Peyer's patch (tissue), 4 donors: Measurements from ENCODE around the gene CFAP141.

Source experiments
- POLR2A ChIP-seq, 2 donors: fragments of 450-650 bp; IDR thresholded peaks; one replicate each; pipeline ENCODE4 v1.5.1; 2017; ENCODE audit warnings: antibody characterized with exemption in 2 of 2, mild to moderate bottlenecking in 2 of 2, moderate library complexity in 2 of 2
- TF ChIP-seq, protein P1 (sequence below), 6 experiments: fragments of 450-650 bp in 4 of 6; fragments of 200-600 bp in 2 of 6; sonication (generic) in 1 of 6; IDR thresholded peaks; one replicate each; pipeline ENCODE4 v1.5.1; 2017 to 2019; ENCODE audit warnings: antibody characterized with exemption in 6 of 6, mild to moderate bottlenecking in 3 of 6, moderate library complexity in 1 of 6

DNA sequence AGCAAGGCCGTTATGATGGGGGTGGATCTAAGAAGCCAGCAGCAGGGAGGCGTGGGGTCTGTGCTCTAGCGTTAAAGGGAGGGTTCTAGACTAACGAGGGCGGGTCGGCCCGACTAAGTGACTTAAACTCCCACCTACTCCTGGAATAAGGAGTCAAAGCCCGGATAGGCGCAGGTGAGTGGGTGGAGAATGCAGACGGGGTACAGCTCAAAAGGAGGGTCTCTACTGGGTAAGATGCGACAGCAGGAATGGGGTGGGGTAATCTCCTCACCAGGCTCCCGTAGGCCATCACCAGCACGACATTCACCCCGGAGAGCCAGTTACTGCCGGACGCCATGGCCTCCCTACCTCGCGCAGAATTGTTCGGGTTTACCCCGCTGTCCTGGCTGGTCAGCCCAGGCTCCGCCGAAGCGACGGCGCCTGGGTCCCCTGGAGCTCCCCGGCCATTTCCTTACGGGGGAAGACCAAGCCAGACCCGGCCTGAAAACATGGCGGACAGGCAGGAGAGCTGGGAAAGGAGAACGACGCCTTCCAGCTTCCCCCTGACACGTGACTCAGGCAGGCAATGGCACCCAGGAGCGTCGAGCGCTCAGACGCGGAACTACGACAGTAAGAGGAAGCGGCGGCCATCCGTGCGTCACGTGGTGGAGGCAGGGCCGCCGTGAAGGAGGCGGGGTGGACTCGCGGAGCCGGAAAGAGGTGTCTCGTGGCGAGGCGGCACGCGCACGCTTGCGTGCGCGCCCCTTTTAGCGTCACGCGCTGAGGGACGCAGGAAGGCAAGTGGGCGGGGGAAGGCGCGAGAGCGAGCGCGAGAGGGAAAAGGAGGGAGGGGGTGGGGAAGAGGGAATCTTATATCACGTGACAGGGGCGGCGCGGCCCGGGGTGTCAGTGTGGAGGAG lies 14.2 kb upstream of the CFAP141 start, which contains the start of gene UBAP2L:
- TF ChIP-seq, protein P1, sequence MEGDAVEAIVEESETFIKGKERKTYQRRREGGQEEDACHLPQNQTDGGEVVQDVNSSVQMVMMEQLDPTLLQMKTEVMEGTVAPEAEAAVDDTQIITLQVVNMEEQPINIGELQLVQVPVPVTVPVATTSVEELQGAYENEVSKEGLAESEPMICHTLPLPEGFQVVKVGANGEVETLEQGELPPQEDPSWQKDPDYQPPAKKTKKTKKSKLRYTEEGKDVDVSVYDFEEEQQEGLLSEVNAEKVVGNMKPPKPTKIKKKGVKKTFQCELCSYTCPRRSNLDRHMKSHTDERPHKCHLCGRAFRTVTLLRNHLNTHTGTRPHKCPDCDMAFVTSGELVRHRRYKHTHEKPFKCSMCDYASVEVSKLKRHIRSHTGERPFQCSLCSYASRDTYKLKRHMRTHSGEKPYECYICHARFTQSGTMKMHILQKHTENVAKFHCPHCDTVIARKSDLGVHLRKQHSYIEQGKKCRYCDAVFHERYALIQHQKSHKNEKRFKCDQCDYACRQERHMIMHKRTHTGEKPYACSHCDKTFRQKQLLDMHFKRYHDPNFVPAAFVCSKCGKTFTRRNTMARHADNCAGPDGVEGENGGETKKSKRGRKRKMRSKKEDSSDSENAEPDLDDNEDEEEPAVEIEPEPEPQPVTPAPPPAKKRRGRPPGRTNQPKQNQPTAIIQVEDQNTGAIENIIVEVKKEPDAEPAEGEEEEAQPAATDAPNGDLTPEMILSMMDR (IDR thresholded peaks at IDR 0.05): no peak
- peak; percentile 57 to 77 for TF ChIP-seq POLR2A (IDR thresholded peaks at IDR 0.05)
